Brain pericyte (primary cell): ENCODE results near the gene SDCCAG8.

Experiments used
- DNase-seq: peaks from one replicate; pipeline ENCODE4 v3.0.0-alpha.2; 2012; ENCODE audit warnings: low read depth, low spot score

Gene SDCCAG8

DNA sequence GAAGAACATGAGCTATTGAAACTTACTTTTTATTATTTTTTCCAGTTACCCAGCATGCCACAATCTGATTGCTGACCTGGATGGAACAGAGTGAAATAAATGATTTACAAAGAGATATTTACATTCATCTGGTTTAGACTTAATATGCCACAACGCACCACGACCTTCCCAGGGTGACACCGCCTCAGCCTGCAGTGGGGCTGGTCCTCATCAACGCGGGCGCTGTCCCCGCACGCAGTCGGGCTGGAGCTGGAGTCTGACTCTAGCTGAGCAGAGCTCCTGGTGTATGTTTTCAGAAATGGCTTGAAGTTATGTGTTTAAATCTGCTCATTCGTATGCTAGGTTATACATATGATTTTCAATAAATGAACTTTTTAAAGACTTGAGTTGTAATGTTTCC is 243.9 kb downstream of the SDCCAG8 start:
- no peak for DNase-seq

DNA sequence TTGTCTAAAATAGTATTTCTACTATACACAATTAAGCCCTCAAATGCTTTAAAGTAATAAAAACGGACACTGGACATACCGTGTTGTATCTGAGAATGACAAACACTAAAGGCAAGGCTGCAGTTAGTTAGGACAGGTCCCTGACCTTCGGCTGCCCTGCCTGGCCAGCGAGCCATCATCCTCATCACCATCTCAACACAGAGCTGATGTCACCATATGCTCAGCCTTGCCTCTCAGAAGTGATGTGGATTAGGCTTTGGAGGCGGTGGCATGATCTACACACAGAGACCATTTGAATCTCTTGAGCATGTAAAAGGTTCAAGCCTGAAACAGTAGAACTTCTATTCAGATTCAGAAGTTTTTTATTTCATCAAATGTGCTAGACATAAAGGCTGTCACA is 244.7 kb downstream of the SDCCAG8 start:
- DNase-seq: no peak

DNA sequence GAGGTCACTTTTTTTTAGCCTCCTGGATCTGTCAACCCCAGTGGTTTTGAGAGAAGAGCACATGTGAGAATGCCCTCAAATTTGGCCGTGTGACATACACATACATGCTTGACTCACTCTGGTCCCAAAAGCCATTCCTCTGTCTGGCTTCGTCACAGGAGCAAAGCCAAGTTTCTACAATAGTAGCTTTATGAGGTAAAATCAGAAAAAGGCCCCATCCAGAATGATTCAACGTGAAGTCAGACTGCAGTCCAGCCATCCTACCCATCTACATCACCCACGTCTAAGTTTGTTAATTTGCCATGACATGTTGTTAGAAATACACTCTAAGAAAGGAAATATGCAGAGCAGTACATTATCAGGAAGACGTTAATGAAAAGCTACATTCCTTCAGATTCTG is 245.2 kb downstream of the SDCCAG8 start:
- no peak for DNase-seq

DNA sequence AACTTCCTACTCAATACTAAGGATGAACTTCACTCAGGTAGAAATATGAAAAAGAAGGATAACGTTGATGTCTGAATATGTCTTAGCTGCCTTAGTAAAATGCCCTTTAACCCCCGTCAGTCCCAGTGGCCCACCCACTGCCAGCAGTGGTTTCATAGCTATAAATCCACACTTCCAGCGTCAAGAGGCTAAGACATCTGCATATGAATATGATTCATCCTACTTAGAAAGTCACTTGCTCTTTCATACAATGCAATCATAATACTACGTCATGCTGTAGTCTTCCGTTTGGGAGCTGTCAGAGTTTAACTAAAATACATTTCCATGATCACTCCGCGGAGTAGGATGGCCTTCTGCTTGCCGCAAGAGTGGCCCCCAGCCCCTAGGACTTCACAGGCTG is 247.3 kb downstream of the SDCCAG8 start:
- no peak for DNase-seq

DNA sequence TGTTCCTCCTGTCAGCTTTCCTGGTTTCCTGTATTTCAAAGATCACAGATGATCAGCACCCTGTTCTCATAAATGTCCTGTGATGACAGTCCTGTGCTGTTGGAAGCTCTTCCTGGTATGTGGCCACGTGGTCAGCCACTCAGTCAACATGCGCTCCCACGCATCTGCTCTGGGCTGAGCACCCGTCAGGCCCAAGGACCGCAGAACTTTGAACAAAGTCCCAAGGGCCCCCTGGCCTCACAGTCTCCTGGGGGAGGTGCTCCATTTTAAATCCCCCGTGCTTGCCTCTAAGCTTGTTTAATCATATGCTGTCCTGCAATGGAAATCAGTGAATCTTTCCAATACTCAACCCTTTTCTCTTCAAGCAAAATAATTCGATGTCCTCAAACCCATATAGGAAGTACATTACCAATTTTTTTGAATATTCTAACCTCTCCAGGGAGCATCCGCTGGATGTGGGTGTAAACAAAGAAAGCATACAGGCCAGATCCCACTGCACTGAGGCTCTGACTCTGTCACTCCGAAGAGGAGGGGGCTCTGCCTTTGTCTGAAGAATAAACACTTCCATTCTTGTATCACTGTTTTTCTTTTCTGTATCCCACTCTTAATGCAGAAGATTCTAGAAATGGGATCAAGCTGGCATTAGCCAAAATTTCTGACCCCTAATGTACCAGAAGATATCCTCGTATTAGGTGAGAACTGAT is 250.3 kb downstream of the SDCCAG8 start:
- DNase-seq: no peak

DNA sequence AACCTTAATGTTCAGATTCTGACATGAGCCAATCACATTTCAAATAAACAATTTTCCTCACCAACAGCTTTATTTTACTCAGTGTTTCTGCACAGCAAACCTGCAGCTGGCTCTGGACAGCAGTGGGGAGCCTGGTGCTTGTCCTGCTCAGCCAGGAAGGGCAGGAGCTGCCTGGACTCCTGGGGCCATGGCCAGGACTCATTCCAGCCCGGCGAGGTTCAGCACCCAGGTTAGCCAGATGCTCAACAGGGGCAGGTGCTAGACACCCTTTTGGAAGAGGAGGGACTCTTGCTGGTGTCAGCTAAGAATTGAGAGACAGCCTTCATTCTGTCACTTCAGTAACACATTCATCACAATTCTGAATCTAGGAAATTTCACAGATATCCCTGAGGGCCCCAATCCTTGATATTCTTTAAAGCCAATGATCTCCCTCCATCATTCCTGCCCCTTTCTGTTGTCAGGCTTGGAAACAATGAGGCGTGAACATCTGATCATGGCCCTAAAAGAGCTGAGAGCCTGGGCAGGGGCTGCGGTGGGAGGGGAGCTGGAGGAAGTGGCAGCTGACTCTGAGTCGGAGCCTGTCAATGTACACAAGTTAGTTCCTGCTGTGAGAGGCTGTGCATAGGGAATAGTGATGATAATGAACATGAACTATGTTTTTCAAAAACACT is 251.3 kb downstream of the SDCCAG8 start:
- DNase-seq: no peak

DNA sequence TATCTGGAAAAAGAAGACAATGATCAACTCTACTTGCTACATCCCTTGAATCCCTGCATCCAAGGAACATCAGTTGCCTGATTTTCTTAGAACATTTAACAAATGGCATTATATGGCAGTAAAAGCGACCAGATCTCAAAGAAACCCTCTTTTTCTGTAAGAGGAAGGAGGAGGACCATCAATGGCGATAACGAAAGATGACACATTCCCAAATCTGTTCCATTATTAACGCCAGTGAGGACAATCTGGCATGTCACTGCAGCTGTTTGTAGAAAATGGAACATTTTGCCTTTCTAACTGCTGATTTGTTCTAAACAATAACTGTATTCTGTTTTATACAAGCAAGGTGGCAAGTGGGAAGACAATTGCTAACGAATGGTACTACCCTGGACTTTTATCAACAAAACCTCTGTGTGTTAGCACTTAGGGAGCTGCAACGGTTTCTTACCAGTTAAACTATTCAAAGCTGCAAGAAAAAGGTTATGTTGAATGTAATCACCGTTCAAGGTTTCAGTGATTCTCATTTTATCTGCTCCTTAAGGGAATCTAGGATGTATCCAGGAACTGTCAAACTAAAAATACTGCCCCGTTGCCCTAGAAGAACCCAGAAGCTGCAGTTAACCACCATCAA is 251.9 kb downstream of the SDCCAG8 start:
- no peak for DNase-seq

DNA sequence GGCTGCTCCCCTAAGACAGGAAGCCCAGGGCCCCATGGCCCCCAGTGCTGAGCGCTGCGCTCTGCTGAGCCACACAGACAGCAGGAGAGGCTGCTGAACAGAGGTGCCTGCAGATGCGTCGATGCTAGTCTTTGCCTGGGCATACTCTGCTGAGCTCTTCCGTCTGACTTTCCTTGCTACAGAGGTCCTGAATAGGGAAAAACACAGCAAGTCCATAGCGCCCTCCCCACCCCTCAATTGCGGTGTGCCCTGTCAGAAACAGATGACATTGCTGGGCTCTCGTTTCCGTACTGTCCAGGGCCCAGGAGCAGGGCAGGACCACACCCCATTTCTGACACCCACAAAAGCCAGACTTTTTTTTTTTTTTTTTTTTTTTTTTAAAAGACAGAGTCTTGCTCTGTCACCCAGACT is 252.5 kb downstream of the SDCCAG8 start:
- DNase-seq: no peak

DNA sequence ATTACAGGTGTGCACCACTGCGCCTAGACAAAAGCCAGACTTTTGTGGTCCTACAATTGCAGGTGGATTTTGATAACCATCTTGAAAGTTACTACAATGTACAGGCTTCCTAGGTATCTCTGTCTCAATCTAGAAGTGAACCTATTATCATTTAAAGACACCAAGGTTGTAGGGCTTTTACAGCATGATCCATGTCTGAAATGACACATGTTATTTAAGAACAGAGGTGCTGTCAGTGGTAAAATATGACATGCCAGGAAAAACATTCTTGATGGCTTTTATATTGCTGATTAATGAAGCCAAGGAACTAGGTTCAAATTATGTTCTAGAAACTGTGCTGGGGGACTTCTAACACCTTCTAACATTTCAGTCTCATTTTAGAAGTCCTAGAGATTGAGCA is 253.1 kb downstream of the SDCCAG8 start:
- DNase-seq: no peak

DNA sequence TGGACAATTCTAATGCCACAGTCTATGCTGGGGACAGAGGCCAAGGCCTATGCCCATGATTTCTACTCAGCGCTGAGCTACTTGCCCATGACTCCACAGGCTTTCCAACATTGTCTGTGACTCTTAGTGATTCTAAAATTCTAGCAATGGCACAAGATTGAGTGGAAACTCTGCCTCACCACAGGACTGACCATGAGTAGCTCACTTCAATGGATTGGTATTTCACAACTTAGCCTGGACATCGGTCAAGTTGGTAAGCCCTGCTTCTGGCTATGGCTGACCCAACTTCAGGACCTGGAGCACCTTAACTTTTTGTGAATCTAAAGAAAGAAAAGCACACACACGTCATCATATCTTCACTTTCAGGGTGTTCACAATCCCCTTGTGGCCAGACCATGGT is 255.1 kb downstream of the SDCCAG8 start:
- DNase-seq: no peak

DNA sequence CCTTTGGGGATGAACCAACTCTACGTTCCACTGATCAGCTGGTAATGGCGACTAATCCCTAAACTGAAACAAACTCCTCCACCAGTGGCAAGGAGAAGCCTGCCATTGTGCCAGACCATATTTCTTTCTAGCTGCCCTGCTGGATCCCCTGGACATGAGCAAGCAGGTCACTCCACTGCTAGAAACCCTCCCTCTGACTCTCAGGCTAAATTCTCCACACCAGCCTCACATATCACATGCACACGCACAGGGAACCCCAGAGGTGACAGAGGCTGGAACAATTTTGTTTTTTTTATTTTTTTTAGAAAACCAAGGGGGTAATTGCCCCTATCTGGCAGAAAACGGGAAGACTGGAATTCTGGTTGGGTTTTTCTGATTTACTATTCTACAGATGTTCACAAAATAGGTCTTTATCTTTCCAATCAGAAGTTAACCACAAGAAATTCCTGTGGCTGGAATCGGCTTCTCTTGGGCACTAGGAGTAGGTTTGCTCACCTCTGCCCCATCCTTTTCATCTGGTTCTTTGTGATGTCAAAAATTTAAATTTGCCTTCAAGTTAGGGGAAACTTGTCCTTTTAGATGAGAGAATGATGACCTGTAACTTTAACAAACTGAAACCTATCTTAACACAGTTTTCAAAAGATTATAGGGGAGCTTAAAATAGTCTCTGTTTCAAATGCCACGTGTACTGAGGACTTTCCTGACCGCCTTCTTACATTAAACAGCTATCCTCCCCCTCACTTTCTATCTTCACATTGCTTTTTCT is 258.1 kb downstream of the SDCCAG8 start:
- no peak for DNase-seq

DNA sequence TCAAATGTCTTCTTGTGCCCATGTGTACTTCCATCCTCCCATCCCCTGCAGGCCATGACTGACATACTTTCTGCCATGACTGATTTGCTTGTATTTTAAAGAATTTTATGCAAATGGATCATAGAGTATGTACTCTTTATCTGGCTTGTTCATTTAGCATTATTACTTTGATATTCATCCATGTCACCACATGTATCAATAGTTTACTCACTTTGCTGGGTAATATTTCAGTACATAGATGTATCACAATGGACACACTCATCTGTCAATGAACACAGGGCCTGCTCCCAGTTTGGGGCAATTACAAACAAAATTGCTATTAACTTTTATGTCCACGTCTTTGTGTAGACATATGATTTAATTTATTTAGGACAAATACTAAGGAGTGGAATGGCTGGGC is 259.1 kb downstream of the SDCCAG8 start:
- no peak for DNase-seq

DNA sequence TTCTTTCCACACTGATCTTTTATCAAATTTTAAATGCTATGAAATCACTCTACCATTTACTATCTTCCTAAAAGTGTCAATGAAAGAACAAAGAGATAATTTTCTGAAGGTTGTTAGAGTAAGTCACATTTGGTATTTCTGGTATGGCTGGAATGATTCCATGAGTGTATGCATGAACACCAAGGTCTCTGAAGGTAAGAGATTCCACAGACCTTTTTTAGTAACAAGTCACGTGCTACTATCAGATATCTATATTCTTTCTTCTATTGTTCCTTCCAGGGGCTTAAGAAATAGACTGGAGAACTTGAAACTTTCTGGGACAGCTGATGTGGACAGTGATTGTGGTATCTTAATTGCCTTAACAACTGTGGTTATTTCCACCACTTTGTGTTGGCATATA is 265.0 kb downstream of the SDCCAG8 start:
- DNase-seq: no peak

DNA sequence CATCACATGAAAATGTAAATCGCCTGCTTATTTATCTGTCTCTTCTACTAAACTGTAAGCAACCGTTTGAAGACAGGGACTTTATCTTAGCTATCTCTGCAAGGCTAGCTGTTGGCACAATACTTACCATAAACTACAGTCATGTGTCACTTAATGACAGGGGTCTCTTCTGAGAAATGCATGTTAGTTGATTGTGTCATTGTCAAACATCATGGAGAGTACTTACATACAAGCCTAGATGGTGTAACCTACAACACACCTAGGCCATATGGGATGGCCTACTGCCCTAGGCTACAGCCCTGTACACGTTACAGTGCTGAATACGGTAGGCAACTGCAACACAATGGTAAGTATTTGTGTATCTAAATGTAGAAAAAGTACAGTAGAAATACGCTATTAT is 267.9 kb downstream of the SDCCAG8 start:
- no peak for DNase-seq

DNA sequence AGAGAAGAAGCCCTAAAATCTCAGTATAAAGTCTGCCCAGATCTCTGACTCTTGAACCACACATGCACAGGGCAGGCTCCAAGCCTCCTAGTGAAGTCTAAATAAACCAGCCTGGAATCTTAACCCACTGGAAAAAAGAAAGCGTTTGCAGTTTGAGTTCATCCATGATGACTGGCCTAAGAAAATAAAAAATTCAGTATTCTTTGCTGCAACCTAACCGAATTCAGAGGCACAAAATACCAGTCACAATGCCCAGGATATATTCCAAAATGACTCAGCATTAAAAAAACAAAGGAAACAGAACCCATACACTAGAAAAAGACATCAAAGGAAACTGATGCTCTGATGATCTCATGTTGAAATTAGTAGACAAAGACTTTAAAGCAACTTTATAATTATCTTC is 269.2 kb downstream of the SDCCAG8 start:
- DNase-seq: peak; percentile 53

DNA sequence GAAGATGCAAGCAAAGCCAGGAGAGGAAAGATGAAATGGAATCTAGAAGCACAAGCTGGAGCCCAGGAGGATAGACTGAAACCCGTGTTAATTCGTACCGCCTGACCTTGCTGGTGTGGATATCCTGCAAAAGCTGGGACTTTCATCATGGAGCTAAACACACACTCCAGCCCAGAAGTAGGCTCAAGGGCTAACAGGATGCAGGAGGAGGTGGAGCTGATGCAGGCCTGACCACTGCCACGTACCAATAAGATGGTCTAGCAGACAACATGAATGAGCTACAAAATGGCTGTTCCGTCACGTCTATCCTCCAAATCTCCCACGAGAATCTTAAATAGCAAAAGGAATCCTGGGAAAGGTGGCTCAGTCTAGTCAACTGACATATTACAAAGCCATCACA is 270.3 kb downstream of the SDCCAG8 start:
- DNase-seq: no peak

DNA sequence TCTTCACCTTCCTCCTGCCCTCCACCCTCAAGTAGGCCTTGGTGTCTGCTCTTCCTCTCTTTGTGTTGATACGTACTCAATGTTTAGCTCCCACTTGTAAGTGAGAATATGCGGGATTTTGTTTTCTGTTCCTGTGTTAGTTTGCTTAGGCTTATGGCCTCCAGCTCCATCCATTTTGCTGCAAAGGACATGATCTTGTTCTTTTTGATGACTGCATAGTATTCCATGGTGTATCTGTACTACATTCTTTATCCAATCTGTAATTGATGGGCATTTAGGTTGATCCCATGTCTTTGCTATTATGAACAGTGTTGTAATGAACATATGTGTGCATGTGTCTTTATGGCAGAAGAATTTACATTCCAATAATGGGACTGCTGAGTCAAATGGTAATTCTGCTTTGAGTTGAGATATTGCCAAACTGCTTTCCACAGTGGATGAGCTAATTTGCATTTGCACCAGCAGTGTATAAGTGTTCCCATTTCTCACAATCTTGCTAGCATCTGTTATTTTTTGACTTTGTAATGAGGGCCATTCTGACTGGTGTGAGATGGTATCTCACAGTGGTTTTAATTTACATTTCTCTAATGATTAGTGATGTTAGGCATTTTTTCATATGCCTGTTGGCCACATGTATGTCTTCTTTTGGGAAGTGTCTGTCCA is 272.7 kb downstream of the SDCCAG8 start:
- DNase-seq: no peak

DNA sequence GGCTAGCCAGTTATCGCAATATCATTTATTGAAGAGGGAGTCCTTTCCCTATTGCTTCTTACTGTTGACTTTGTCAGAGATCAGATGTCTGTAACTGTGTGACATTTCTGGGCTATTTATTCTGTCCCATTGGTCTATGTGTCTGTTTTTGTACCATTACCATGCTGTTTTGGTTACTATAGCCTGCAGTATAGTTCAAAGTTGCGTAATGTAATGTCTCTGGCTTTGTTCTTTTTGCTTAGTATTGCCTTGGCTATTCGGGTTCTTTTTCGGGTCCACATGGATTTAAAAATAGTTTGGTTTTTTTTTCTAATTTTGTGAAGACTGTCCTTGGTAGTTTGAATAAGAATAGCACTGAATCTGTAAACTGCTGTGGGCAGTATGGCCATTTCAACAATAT is 273.7 kb downstream of the SDCCAG8 start:
- no peak for DNase-seq

DNA sequence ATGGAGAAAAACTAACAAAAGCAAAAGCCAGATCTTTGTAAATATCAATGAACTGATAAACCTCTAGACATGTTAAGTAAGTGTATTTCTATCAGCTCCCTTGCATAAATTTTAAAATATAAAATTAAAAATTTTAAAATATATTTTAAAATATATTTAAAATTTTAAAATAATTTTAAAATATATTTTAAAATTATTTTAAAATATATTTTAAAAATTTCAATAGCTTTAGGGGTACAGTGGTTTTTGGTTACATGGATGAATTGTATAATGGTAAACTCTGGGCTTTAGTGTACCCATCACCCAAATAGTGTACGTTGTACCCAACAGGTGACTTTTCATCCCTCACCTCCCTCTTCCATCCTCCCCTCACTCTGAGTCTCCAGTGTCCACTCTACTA is 279.2 kb downstream of the SDCCAG8 start:
- DNase-seq: no peak

DNA sequence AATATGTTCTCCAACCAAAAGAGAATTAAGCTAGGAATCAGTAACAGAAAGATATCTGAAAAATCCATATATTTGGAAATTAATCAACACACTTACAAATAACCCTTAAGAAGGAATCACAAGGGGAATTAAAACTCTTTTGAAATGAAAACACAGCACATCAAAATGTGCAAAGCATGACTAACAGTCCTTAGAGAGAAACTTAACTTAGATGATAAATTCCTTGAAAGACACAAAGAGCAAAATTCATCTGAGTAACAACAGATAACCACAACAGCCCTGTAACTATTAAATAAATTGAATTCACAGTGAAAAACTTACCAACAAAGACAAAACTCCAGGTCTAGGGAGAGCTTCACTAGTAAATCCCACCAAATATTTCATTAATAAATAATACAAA is 283.8 kb downstream of the SDCCAG8 start:
- no peak for DNase-seq

DNA sequence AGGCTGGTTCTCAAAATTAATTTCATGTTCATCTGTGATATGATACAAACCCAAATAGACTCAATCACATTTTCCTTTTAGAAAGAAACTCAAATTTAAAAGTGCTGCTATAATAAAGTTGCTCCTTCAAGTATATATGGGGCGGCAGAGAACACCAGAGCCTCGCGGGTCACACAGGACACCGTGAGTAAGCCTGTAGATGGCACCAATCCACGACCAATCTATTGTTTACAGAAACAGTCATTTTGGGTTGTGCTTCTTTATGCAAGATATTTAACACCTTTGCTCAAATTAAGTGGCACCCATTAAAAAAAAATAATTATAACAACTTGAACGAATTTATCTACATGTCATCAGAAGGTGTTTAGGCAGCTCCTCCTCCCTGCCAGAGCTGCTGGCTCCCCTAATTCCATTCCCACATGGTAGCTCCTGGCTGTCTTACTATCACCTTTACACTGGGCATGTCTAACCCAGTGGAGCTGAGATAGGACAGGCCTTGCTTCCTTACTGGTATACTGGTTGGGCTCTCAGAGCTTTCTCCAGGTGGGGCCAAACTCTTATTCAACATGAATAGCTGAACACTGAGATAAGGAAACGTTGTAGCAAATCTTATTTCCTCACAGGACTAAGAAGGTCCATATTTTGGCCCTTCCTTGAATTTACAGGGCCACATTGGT is 287.0 kb downstream of the SDCCAG8 start:
- DNase-seq: no peak
